Thymus (tissue), 11 donors: ENCODE results near the gene FASTKD1. TPM values are rescaled to one million over a fixed set of nuclear protein-coding genes. Genes with fewer than 3 reads are reported as not detected.
"Not testable (repeated sequence)": the region's sequence is repeated elsewhere in the genome, so short reads cannot be mapped to it uniquely, and the experiment has no call there.

Source experiments
- DNase-seq, 9 donors: peaks; one replicate each; pipeline ENCODE4 v3.0.0-alpha.2; 2013; ENCODE audit warnings: low spot score in 9 of 9, low read depth in 6 of 9, missing footprints in 1 of 9
- H3K27ac ChIP-seq, 2 donors: one replicate each; pipeline ENCODE4 v1.5.1; 2013; ENCODE audit warnings: control low read depth in 1 of 2, low read depth in 1 of 2, low read length in 1 of 2, mild to moderate bottlenecking in 1 of 2, moderate library complexity in 1 of 2
- H3K27me3 ChIP-seq, 2 donors: one replicate each; pipeline ENCODE4 v1.5.1; 2013; ENCODE audit warnings: low read length in 1 of 2; ENCODE audit not compliant: control insufficient read depth in 2 of 2, insufficient read depth in 1 of 2
- H3K36me3 ChIP-seq, 2 donors: one replicate each; pipeline ENCODE4 v1.5.1; 2013; ENCODE audit warnings: low read length in 1 of 2, mild to moderate bottlenecking in 1 of 2, moderate library complexity in 1 of 2; ENCODE audit not compliant: control insufficient read depth in 2 of 2, insufficient read depth in 2 of 2
- H3K4me1 ChIP-seq, 2 donors: one replicate each; pipeline ENCODE4 v1.5.1; 2013; ENCODE audit warnings: low read length in 2 of 2; ENCODE audit not compliant: control insufficient read depth in 2 of 2, insufficient read depth in 2 of 2
- H3K4me3 ChIP-seq, 2 donors: one replicate each; pipeline ENCODE4 v1.5.1; 2013; ENCODE audit warnings: low read length in 2 of 2, control low read depth in 1 of 2, mild to moderate bottlenecking in 1 of 2
- H3K9me3 ChIP-seq, 2 donors: one replicate each; pipeline ENCODE4 v1.5.1; 2013; ENCODE audit warnings: low read length in 1 of 2, mild to moderate bottlenecking in 1 of 2; ENCODE audit not compliant: control insufficient read depth in 2 of 2, insufficient read depth in 1 of 2
- WGBS: extraction: QIAGEN DNeasy Blood & Tissue Kit; methylation state at CpG from one replicate; pipeline ENCODE4 v1.1.7; 2013; 5-methylcytosine and 5-hydroxymethylcytosine counted together
- polyA plus RNA-seq: library from polyadenylated mRNA; stranded (reverse); fragments of 200-250 nt; gene quantifications from one replicate; pipeline ENCODE4 v1.2.3, GENCODE V29; 2013
- total RNA-seq: library from RNA; stranded (reverse); fragments of 120-200 nt; gene quantifications from one replicate; pipeline ENCODE4 v1.2.4, GENCODE V29; 2013
- donor health status: healthy.

FASTKD1 gene
- total and polyA plus RNA-seq, 2 donors = 34.1 to 65.6 TPM

- not testable (repeated sequence) for H3K4me3 ChIP-seq, DNase-seq, H3K9me3 ChIP-seq, H3K27ac ChIP-seq, H3K36me3 ChIP-seq, H3K4me1 ChIP-seq, H3K27me3 ChIP-seq
- 97% methylated on average over 28 of the region's 36 CpGs for WGBS
These were observed 1.6 kb upstream of the FASTKD1 start for GRCh38 chr2:169575264-169575663.

- not testable (repeated sequence) for H3K4me1 ChIP-seq
These were observed 874 bp upstream of the FASTKD1 start for GRCh38 chr2:169574539-169574938.

GRCh38 chr2:169573974-169574299 lies 272 bp upstream of the FASTKD1 start:
- Histone ChIP-seq H3K27ac (no peak overlapping the region), H3K27me3 (no peaks in the 10 kb centered on the region), H3K4me3 (peak overlapping the region; percentile 61 to 84), H3K4me1 (peaks cover 0 to 4% of the 10 kb centered on the region in 2 donors), H3K36me3 (peaks cover 0 to under 1% of the 10 kb centered on the region in 2 donors), H3K9me3 (no peaks in the 10 kb centered on the region)
- WGBS = 39% methylated on average over 6 of the region's 6 CpGs
- no peak for DNase-seq

More at GRCh38 chr2:169574539-169574938, 874 bp upstream of the FASTKD1 start:
- WGBS = 95% methylated on average over 5 of the region's 5 CpGs
- not testable (repeated sequence) for H3K27ac ChIP-seq, DNase-seq, H3K9me3 ChIP-seq, H3K4me3 ChIP-seq, H3K36me3 ChIP-seq, H3K27me3 ChIP-seq

- DNase-seq = no peak
- H3K27me3 ChIP-seq = no peaks in the 10 kb centered on the region
- H3K27ac ChIP-seq = no peak overlapping the region
- peaks cover 0 to 4% of the 10 kb centered on the region in 2 donors for H3K4me1 ChIP-seq
- peak overlapping the region; percentile 61 to 84 for H3K4me3 ChIP-seq
- 24% methylated on average over 2 of the region's 2 CpGs for WGBS
- H3K9me3 ChIP-seq = no peaks in the 10 kb centered on the region
- H3K36me3 ChIP-seq = peaks cover 0 to 6% of the 10 kb centered on the region in 2 donors
These were observed 875 bp downstream of the FASTKD1 start for GRCh38 chr2:169572821-169573159.

GRCh38 chr2:169572189-169572588 lies 1.5 kb downstream of the FASTKD1 start:
- Histone ChIP-seq H3K4me3 (no peak overlapping the region), H3K9me3 (no peaks in the 10 kb centered on the region), H3K27ac (no peak overlapping the region), H3K27me3 (no peaks in the 10 kb centered on the region), H3K4me1 (peaks cover 0 to 4% of the 10 kb centered on the region in 2 donors), H3K36me3 (peaks cover 0 to 6% of the 10 kb centered on the region in 2 donors)
- 91% methylated on average over 1 of the region's 1 CpG for WGBS
- DNase-seq = no peak

- peaks cover 0 to 4% of the 10 kb centered on the region in 2 donors for H3K4me1 ChIP-seq
- DNase-seq = no peak
- peaks cover 0 to 6% of the 10 kb centered on the region in 2 donors for H3K36me3 ChIP-seq
- no peak overlapping the region for H3K27ac ChIP-seq
- no peak overlapping the region for H3K4me3 ChIP-seq
- H3K27me3 ChIP-seq = no peaks in the 10 kb centered on the region
- H3K9me3 ChIP-seq = no peaks in the 10 kb centered on the region
- 99% methylated on average over 3 of the region's 3 CpGs for WGBS
These were observed 2.1 kb downstream of the FASTKD1 start for GRCh38 chr2:169571571-169571970.

GRCh38 chr2:169570752-169571151 lies 2.9 kb downstream of the FASTKD1 start:
- not testable (repeated sequence) for H3K4me3 ChIP-seq, H3K9me3 ChIP-seq, H3K4me1 ChIP-seq, DNase-seq, H3K27ac ChIP-seq, H3K27me3 ChIP-seq
- WGBS = 98% methylated on average over 4 of the region's 4 CpGs
- peaks cover 0 to 13% of the 10 kb centered on the region in 2 donors for H3K36me3 ChIP-seq

GRCh38 chr2:169569948-169570347 lies 3.7 kb downstream of the FASTKD1 start:
- Histone ChIP-seq H3K4me3 (no peak overlapping the region), H3K9me3 (no peaks in the 10 kb centered on the region), H3K36me3 (peaks cover 0 to 14% of the 10 kb centered on the region in 2 donors), H3K27ac (no peak overlapping the region), H3K27me3 (no peaks in the 10 kb centered on the region), H3K4me1 (peaks cover 0 to 4% of the 10 kb centered on the region in 2 donors)
- no peak for DNase-seq
- WGBS = 98% methylated on average over 2 of the region's 2 CpGs

- no peaks in the 10 kb centered on the region for H3K9me3 ChIP-seq
- H3K27ac ChIP-seq = no peak overlapping the region
- H3K36me3 ChIP-seq = peaks cover 0 to 22% of the 10 kb centered on the region in 2 donors
- no peak for DNase-seq
- WGBS = 94% methylated on average over 1 of the region's 1 CpG
- no peak overlapping the region for H3K4me3 ChIP-seq
- H3K4me1 ChIP-seq = no peaks in the 10 kb centered on the region
- H3K27me3 ChIP-seq = no peaks in the 10 kb centered on the region
These were observed 8.0 kb downstream of the FASTKD1 start for GRCh38 chr2:169565686-169566085.

- no peaks in the 10 kb centered on the region for H3K27me3 ChIP-seq
- no peaks in the 10 kb centered on the region for H3K4me1 ChIP-seq
- H3K4me3 ChIP-seq = no peak overlapping the region
- WGBS = 97% methylated on average over 2 of the region's 2 CpGs
- peak in 1 of 9 donors; percentile 31 for DNase-seq
- no peaks in the 10 kb centered on the region for H3K9me3 ChIP-seq
- peaks cover 0 to 27% of the 10 kb centered on the region in 2 donors for H3K36me3 ChIP-seq
- H3K27ac ChIP-seq = no peak overlapping the region
These were observed 11.1 kb downstream of the FASTKD1 start for GRCh38 chr2:169562519-169562918.
